GM19025 (cell line): ENCODE data around the gene UBXN6.

Source experiments
- ATAC-seq: cut with Tn5 transposase; IDR thresholded peaks from one replicate; pipeline ENCODE4 v1.9.1; 2021; ENCODE audit warnings: mild to moderate bottlenecking, low read depth, moderate library complexity; ENCODE audit not compliant: unreplicated experiment

Gene UBXN6

DNA sequence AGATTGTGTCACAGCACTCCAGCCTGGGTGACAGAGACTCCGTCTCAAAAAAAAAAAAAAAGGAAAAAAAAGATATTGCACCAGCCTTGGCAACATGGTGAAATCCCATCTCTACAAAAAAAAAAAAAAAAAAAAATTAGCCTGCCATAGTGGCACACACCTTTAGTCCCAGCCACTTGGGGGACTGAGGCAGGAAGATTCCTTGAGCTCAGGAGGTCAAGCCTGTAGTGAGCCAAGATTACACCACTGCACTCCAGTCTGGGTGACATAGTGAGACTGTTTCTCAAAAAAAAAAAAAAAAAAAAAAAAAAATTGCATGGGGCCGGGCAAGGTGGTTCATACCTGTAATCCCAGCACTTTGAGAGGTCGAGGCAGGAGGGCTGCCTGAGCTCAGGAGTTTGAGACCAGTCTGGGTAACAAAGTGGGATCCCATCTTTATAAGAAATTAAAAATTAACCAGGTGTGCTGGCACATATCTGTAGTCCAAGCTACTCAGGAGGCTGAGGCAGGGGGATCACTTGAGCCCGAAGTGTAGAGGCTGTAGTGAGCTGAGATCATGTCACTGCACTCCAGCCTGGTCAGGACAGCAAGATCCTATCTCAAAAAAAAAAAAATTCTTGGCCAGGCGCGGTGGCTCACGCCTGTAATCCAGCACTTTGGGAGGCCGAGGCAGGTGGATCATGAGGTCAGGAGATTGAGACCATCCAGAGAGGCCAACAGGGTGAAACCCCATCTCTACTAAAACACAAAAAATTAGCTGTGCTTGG is 7.4 kb upstream of the UBXN6 start:
- ATAC-seq, result no peak

GRCh38 chr19:4456843-4457653 is 546 bp downstream of the UBXN6 start:
- no peak for ATAC-seq

GRCh38 chr19:4456476-4456842 is 1.1 kb downstream of the UBXN6 start:
- ATAC-seq, result no peak

DNA sequence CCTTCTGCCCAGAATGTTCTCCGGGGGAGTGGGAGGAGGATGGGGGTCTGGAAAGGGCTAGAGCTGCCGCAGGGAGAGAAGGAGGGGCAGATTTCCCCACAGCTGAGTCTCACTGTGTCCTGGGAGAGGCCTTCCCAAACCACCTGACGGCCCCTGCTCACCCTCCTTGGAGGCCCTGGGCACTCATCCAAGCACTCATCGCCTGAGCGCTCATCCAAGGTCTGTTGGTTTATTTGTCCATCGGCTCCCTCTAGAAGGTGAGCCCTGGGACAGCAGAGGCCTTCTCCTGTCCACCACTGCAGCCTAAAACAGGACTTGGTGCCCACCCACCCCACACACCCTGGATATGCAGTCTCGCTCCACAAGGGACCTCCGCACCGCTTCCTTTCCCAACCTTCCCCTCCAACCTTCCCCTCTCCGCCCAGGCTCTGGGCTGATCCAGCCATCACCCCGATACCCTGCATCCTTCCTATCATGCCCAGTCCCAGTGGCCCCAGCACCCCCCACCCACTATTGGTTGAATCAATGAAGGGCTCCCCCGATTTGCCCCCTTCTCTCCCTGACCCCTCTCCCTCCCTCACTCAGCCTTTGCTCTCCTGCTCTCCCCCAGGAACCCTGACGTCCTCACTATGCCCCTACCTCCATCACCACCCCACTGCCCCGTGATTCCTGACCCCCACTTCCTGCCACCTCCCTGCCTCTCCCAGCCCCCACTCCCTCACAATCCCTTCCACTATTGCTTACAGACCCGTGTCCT is 1.7 kb downstream of the UBXN6 start:
- ATAC-seq, result no peak

GRCh38 chr19:4454747-4455718 is 2.6 kb downstream of the UBXN6 start:
- no peak for ATAC-seq

- ATAC-seq, result no peak
Measured at GRCh38 chr19:4453232-4454179, 4.1 kb downstream of the UBXN6 start.

GRCh38 chr19:4452230-4452990 is 5.2 kb downstream of the UBXN6 start:
- no peak for ATAC-seq

DNA sequence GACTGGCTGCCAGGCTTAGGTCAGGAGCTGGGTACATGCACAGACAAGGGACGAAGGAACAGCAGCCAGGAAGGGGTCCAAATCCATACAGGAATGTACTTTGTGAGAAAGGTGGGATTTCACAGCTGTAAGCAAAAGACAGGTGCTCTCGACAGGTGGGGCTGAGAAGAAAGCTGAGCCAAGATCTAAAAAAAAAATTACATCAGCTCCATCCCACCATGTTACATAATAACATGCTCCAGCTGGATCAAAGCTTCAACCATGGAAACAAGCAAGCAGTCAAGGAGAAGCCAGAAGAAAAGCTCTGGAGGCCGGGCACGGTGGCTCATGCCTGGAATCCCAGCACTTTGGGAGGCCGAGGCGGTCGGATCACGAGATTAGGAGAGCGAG is 8.0 kb downstream of the UBXN6 start:
- no peak for ATAC-seq

GRCh38 chr19:4449022-4449638 is 8.5 kb downstream of the UBXN6 start:
- ATAC-seq, result no peak

DNA sequence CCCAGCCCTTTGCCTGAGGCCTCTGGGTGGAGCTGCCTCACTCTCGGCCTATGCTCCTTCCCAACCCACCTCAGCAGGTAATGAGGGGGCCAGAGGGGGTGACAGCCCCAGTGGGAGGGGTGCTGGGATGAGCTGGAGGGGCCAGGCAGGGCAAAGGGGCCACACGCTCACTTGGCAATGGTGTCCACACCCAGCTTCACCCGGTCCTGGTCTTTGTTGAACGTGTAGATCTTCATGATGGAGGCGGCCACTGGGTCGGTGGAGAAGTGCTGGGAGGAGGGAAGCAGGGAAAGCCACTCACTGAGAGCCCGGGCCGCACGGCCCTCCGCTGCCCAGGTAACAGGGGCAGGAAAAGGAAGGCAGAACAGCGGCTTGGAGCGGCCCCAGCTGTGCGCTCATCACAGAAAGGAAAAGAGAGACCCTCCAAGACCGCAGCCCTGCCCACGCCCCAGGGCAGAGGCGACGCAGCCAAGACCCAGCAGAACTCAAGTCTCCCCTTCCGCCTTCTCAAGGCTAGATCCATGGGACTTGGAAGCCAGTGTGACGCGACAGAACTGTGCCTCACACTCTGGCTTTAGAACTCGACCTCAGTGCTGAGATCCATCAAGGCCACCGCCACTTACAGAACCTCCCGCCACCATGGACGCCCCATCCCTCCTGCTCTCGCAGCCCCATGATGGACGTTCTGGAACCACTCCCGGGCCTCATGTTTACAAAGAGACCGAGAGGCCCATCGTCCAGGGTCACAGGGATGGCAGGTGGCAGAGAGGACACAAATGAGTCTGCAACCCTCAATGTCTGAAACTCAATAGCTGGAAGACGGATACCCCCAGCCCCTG is 9.2 kb downstream of the UBXN6 start:
- ATAC-seq, result no peak

GRCh38 chr19:4447327-4448146 is 10.1 kb downstream of the UBXN6 start:
- ATAC-seq, result no peak

DNA sequence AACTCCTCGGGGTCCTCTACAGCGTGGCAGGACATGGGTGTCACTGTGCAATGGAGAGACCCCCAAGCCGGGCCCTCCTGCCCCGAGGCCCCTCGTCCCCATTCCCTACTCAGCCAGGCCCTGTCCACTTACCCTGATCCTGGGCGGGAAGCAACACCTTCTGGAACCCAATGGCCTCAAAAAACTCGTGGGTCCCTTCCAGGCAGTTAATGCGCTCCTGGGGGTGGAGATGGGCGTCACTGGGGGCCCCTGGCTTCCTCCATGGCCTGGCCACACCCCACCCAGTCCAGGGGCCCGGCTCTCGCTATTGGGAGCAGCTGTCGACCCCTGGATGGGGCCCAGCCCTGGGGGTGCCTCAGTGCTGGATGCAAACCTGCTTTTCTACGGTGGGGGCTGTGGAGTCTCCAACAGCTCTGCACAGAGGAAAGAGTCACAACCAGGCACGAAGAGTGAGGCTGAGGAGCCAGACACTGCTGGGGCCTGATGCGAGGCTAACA is 10.8 kb downstream of the UBXN6 start:
- no peak for ATAC-seq

- no peak for ATAC-seq
Measured at GRCh38 chr19:4445963-4446703, 11.5 kb downstream of the UBXN6 start.

DNA sequence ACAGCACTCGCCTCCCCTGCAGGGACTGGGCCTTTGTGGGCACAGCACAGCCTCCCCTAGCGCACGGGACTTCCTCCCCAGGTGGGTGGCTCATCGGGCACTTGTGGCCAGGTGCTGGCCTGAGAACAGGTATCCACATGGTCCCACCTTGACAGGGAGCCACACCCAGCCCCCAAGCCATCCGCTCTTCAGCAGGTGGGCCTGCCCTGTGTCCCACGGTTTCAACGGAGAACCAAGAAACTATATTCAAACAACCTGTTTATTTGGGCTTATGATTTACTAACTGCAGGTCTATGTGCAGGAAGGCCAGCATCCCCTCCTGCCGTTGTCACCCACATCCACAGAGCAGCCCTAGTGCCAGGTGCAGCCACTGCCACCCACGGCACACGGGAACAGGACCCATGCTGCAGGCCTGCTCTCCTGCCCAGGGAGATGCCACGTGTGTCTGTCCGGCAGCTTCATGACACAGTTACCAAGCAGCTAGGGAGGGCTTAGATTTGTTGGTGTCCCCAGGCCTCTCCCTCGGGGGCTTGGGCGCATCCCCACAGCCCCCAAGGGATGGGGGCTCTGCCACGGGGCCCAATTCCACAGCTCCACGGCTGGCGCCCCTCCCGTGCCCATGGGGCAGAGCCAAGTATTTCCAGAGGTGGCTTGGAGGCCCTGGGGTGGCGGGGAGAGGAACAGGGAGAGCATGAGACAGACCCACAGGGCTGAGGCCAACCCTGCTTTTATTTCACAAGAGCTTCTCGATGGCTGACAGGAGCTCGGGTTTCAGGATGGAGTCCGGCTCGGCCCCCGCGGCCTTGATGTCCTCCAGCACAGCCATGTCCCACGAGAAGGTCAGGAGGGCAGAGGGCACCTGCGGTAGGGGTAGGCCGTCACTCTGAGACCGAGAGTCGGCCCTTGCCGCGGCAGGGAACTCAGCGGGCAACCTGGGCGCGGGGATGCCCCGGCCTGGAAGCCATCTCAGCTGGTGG is 12.5 kb downstream of the UBXN6 start:
- no peak for ATAC-seq
